ENCODE data around the gene COG1. TPM values are rescaled to one million over a fixed set of nuclear protein-coding genes. Genes with fewer than 3 reads are reported as not detected.

COG1 gene
- total RNA-seq: 15.5 TPM in 2 replicates

GRCh38 chr17:73192894-73193701, at the start of gene COG1:
TSS of gene COG1 (plus strand) at chr17:73193055. CDS start at chr17:73193070, 15 bp downstream.

Other genes with a start within 250 kb of the COG1 start
- gene SLC39A11, start 100.4 kb upstream of the COG1 start, total RNA-seq: 9.5 and 13.3 TPM in 2 replicates
- under 0.01 and 0.06 TPM in 2 replicates for gene SSTR2, start 28.0 kb upstream of the COG1 start, total RNA-seq
- not detected in 2 replicates for gene CPSF4L, start 68.8 kb downstream of the COG1 start, total RNA-seq
- gene CDC42EP4, start 118.9 kb downstream of the COG1 start, total RNA-seq: 45.2 and 56.4 TPM in 2 replicates